H1 (cell line): ENCODE measurements around the gene RNU6-8. TPM values are rescaled to one million over a fixed set of nuclear protein-coding genes. Genes with fewer than 3 reads are reported as not detected.

Experiments used
- CTCF ChIA-PET: fragments of 300-600 bp; sonication (Branson Sonifier 250); formaldehyde crosslinking; loops from one replicate; lab custom pipeline; 2021; ENCODE audit not compliant: partially characterized antibody; lab: Charles Lee
- POLR2A ChIA-PET: fragments of 300-600 bp; sonication (Branson Sonifier 250); formaldehyde crosslinking; loops from one replicate; lab custom pipeline; 2021; ENCODE audit warnings: inconsistent platforms; ENCODE audit not compliant: partially characterized antibody; lab: Charles Lee
- DNase-seq, 2 experiments: peaks; one replicate each; pipeline versions ENCODE4 v3.0.0 to v3.0.0-alpha.2; 2010 to 2022; ENCODE audit warnings: low spot score in 2 of 2, low read depth in 1 of 2, mixed read lengths in 1 of 2
- FAIRE-seq: peaks from 2 replicates; lab custom pipeline; 2011; peaks lifted over from hg19 to GRCh38; lab: Jason Lieb, UNC
- H2AFZ ChIP-seq: 2 replicates; pipeline ENCODE4 v1.8.1; 2012; ENCODE audit warnings: low read length, inconsistent platforms
- H2AK5ac ChIP-seq: 2 replicates; pipeline ENCODE4 v1.6.1; 2013; ENCODE audit warnings: low read depth, low read length
- H2BK120ac ChIP-seq: replicated peaks from 2 replicates; pipeline ENCODE3; 2013; ENCODE audit warnings: low read depth, low read length, inconsistent platforms
- H2BK12ac ChIP-seq: 2 replicates; pipeline ENCODE4 v1.6.1; 2013; ENCODE audit warnings: low read depth, low read length
- H2BK15ac ChIP-seq: 2 replicates; pipeline ENCODE4 v1.6.1; 2013; ENCODE audit warnings: low read length
- H2BK20ac ChIP-seq: 2 replicates; pipeline ENCODE4 v1.6.1; 2013; ENCODE audit warnings: low read length
- H2BK5ac ChIP-seq: 2 replicates; pipeline ENCODE4 v1.6.1; 2013; ENCODE audit warnings: low read depth, low read length
- H3K14ac ChIP-seq: 2 replicates; pipeline ENCODE4 v1.6.1; 2013; ENCODE audit warnings: inconsistent platforms; ENCODE audit not compliant: insufficient read length
- H3K18ac ChIP-seq: 2 replicates; pipeline ENCODE4 v1.6.1; 2013; ENCODE audit warnings: low read length; ENCODE audit errors: extremely low read depth
- H3K23ac ChIP-seq: 2 replicates; pipeline ENCODE4 v1.6.1; 2013; ENCODE audit warnings: inconsistent platforms; ENCODE audit not compliant: insufficient read length
- H3K23me2 ChIP-seq: 2 replicates; pipeline ENCODE4 v1.6.1; 2013; ENCODE audit warnings: low read depth, low read length
- H3K27ac ChIP-seq: 2 replicates; pipeline ENCODE4 v1.6.1; 2011; ENCODE audit warnings: low read depth, low read length, inconsistent platforms
- H3K27me3 ChIP-seq, 4 experiments: replicated peaks in 1 of 4; 1 replicate in 1 of 4; 2 replicates in 3 of 4; pipeline versions ENCODE4 v1.6.1 to v1.8.1; 2011 to 2013; ENCODE audit warnings: low read length in 3 of 4, mild to moderate bottlenecking in 3 of 4, inconsistent platforms in 2 of 4, mixed read lengths in 2 of 4, moderate library complexity in 1 of 4; ENCODE audit not compliant: control insufficient read depth in 3 of 4, insufficient read depth in 3 of 4; ENCODE audit errors: extremely low read depth in 1 of 4
- H3K36me3 ChIP-seq, 4 experiments: 2 replicates each; pipeline versions ENCODE4 v1.6.1 to v1.8.1; 2011 to 2013; ENCODE audit warnings: mild to moderate bottlenecking in 4 of 4, low read length in 3 of 4, moderate library complexity in 2 of 4, control low read depth in 1 of 4, inconsistent platforms in 1 of 4; ENCODE audit not compliant: insufficient read depth in 4 of 4, control insufficient read depth in 2 of 4
- H3K4ac ChIP-seq: replicated peaks from 2 replicates; pipeline ENCODE3; 2013; ENCODE audit warnings: low read length, low read depth, mixed read lengths, inconsistent platforms; ENCODE audit not compliant: insufficient read length
- H3K4me1 ChIP-seq, 4 experiments: replicated peaks in 1 of 4; 1 replicate in 1 of 4; 2 replicates in 3 of 4; pipeline versions ENCODE4 v1.6.1 to v1.8.1; 2011 to 2013; ENCODE audit warnings: low read length in 3 of 4, inconsistent platforms in 2 of 4, mixed read lengths in 1 of 4; ENCODE audit not compliant: insufficient read depth in 4 of 4, control insufficient read depth in 3 of 4
- H3K4me2 ChIP-seq, 2 experiments: 2 replicates each; pipeline versions ENCODE4 v1.6.1 to v1.8.1; 2011 to 2013; ENCODE audit warnings: low read depth in 2 of 2, low read length in 2 of 2, control low read depth in 1 of 2, inconsistent platforms in 1 of 2, mild to moderate bottlenecking in 1 of 2; ENCODE audit not compliant: insufficient read depth in 1 of 2
- H3K4me3 ChIP-seq, 4 experiments: fragments of 200-600, 300-600 bp in 1 of 4; sonication (generic), shearing (Covaris generic), sonication (Bioruptor Twin) in 1 of 4; 2 replicates each; pipeline versions ENCODE4 v1.5.1 to v1.8.1; 2011 to 2016; ENCODE audit warnings: low read length in 4 of 4, low read depth in 3 of 4, control low read depth in 2 of 4, inconsistent platforms in 2 of 4, mild to moderate bottlenecking in 2 of 4, mixed read lengths in 1 of 4, moderate library complexity in 1 of 4; ENCODE audit not compliant: insufficient read depth in 2 of 4; ENCODE audit errors: extremely low read depth in 1 of 4
- H3K56ac ChIP-seq: replicated peaks from 2 replicates; pipeline ENCODE3; 2013; ENCODE audit warnings: low read depth, mild to moderate bottlenecking, mixed read lengths, low read length, inconsistent platforms; ENCODE audit not compliant: insufficient read length
- H3K79me1 ChIP-seq: 2 replicates; pipeline ENCODE4 v1.6.1; 2013; ENCODE audit warnings: low read depth, low read length, control low read depth
- H3K79me2 ChIP-seq, 2 experiments: 2 replicates each; pipeline versions ENCODE4 v1.6.1 to v1.8.1; 2012 to 2013; ENCODE audit warnings: low read length in 2 of 2, mild to moderate bottlenecking in 2 of 2, inconsistent platforms in 1 of 2; ENCODE audit not compliant: insufficient read depth in 2 of 2, control insufficient read depth in 1 of 2
- H3K9ac ChIP-seq, 4 experiments: replicated peaks in 1 of 4; 1 replicate in 1 of 4; 2 replicates in 3 of 4; pipeline versions ENCODE4 v1.6.1 to v1.8.1; 2011 to 2013; ENCODE audit warnings: low read depth in 3 of 4, low read length in 3 of 4, control low read depth in 2 of 4, mild to moderate bottlenecking in 2 of 4, moderate library complexity in 2 of 4, inconsistent platforms in 1 of 4; ENCODE audit errors: extremely low read depth in 1 of 4
- H3K9me3 ChIP-seq, 2 experiments: 2 replicates each; pipeline versions ENCODE4 v1.6.1 to v1.8.1; 2012 to 2013; ENCODE audit warnings: mild to moderate bottlenecking in 2 of 2, moderate library complexity in 2 of 2, control low read depth in 1 of 2, inconsistent platforms in 1 of 2, low read depth in 1 of 2, low read length in 1 of 2, mixed read lengths in 1 of 2; ENCODE audit not compliant: insufficient read depth in 2 of 2
- H4K20me1 ChIP-seq, 2 experiments: replicated peaks in 1 of 2; 2 replicates each; pipeline versions ENCODE3 to v1.8.1; 2011 to 2013; ENCODE audit warnings: inconsistent platforms in 2 of 2, low read length in 2 of 2, mild to moderate bottlenecking in 1 of 2; ENCODE audit not compliant: insufficient read depth in 2 of 2, control insufficient read depth in 1 of 2
- H4K5ac ChIP-seq: 2 replicates; pipeline ENCODE4 v1.6.1; 2013; ENCODE audit warnings: low read length, low read depth, mixed read lengths, inconsistent platforms; ENCODE audit not compliant: insufficient read length
- H4K8ac ChIP-seq: 2 replicates; pipeline ENCODE4 v1.8.0; 2013; ENCODE audit warnings: mild to moderate bottlenecking, moderate library complexity, low read length, inconsistent platforms; ENCODE audit not compliant: insufficient read depth; ENCODE audit errors: extremely low read depth
- H4K91ac ChIP-seq: replicated peaks from 2 replicates; pipeline ENCODE3; 2013; ENCODE audit warnings: low read length, mixed read lengths, inconsistent platforms; ENCODE audit not compliant: insufficient read length
- ATF2 ChIP-seq: IDR thresholded peaks from 2 replicates; pipeline ENCODE4 v1.6.1; 2012; ENCODE audit warnings: low read length, inconsistent platforms
- ATF3 ChIP-seq: IDR thresholded peaks from 2 replicates; pipeline ENCODE4 v1.6.1; 2011; ENCODE audit warnings: low read depth, mild to moderate bottlenecking, low read length; ENCODE audit not compliant: insufficient read depth
- BRCA1 ChIP-seq: IDR thresholded peaks from 2 replicates; pipeline ENCODE4 v1.6.1; 2012; ENCODE audit warnings: low read depth, low read length, improper control_type of control experiment
- CREB1 ChIP-seq: IDR thresholded peaks from 2 replicates; pipeline ENCODE4 v1.6.1; 2012; ENCODE audit warnings: inconsistent platforms
- GTF2F1 ChIP-seq: IDR thresholded peaks from 2 replicates; pipeline ENCODE4 v1.6.1; 2012; ENCODE audit warnings: low read depth, low read length, improper control_type of control experiment, borderline replicate concordance
- POU5F1 ChIP-seq: IDR thresholded peaks from 2 replicates; pipeline ENCODE4 v1.6.1; 2011; ENCODE audit warnings: low read depth, mild to moderate bottlenecking, low read length, moderate library complexity
- RBBP5 ChIP-seq: IDR thresholded peaks from 2 replicates; pipeline ENCODE4 v1.7.1; 2012; ENCODE audit warnings: low read depth, mild to moderate bottlenecking, inconsistent platforms, low read length, moderate library complexity, borderline replicate concordance
- SP4 ChIP-seq: IDR thresholded peaks from 2 replicates; pipeline ENCODE4 v1.6.1; 2012; ENCODE audit warnings: low read length, inconsistent platforms
- TAF7 ChIP-seq: optimal IDR thresholded peaks from 2 replicates; pipeline ENCODE3; 2011; ENCODE audit warnings: low read depth, mild to moderate bottlenecking, inconsistent platforms, low read length, moderate library complexity, borderline replicate concordance
- TCF12 ChIP-seq: IDR thresholded peaks from 2 replicates; pipeline ENCODE4 v1.6.1; 2011; ENCODE audit warnings: low read depth, mild to moderate bottlenecking, low read length
- USF2 ChIP-seq: IDR thresholded peaks from 2 replicates; pipeline ENCODE4 v1.6.1; 2011; ENCODE audit warnings: low read length, improper control_type of control experiment
- ZNF274 ChIP-seq: IDR thresholded peaks from 2 replicates; pipeline ENCODE4 v1.7.0; 2012; ENCODE audit warnings: low read length, borderline replicate concordance; ENCODE audit errors: extremely low read depth
- polyA plus RNA-seq, 7 experiments: library from polyadenylated mRNA; depleted of rRNA in 3 of 7; stranded (reverse) in 5 of 7; unstranded in 2 of 7; fragments of >200 nt in 5 of 7; fragments of 200-250 nt in 2 of 7; gene quantifications; 1 replicate in 5 of 7; 2 replicates in 1 of 7; 4 replicates in 1 of 7; pipeline versions ENCODE4 v1.2.1 to v1.2.3, GENCODE V29; 2011 to 2013; ENCODE audit warnings: missing spikeins in 2 of 7, mixed read lengths in 2 of 7
- total RNA-seq: library from RNA; stranded (reverse); fragmentation: NEBNext Ultra II Directional; extraction: Animal tissue kit (Norgen Biotek cat#: 25700); gene quantifications from 2 replicates; pipeline ENCODE4 v1.2.1, GENCODE V29; 2021

RNU6-8 gene
- total and polyA plus RNA-seq, 2 of the 8 experiments (the other 6 are each of a cell fraction or from before 2014, with no cell fraction given) = not detected

- Histone ChIP-seq H3K14ac (no peak overlapping the region), H2BK12ac (no peak overlapping the region), H2BK20ac (no peak overlapping the region), H3K79me1 (no peaks in the 10 kb centered on the region), H4K5ac (no peak overlapping the region), H3K4me2 (no peak overlapping the region), H3K23me2 (no peaks in the 10 kb centered on the region), H2BK15ac (no peak overlapping the region), H3K18ac (no peak overlapping the region), H3K79me2 (no peaks in the 10 kb centered on the region), H3K36me3 (no peaks in the 10 kb centered on the region), H3K56ac (no peak overlapping the region), H4K8ac (no peak overlapping the region), H3K27me3 (no peaks in the 10 kb centered on the region), H3K27ac (no peak overlapping the region), H4K91ac (no peak overlapping the region), H3K4me1 (peaks cover 0 to 3% (median 0%) of the 10 kb centered on the region in 4 experiments; a peak in 1 of 7 replicates), H3K9ac (no peak overlapping the region), H3K9me3 (no peaks in the 10 kb centered on the region), H2BK5ac (no peak overlapping the region), H4K20me1 (no peaks in the 10 kb centered on the region), H3K23ac (no peak overlapping the region), H3K4me3 (no peak overlapping the region), H2BK120ac (no peak overlapping the region), H3K4ac (no peak overlapping the region), H2AFZ (no peak overlapping the region), H2AK5ac (no peak overlapping the region)
- FAIRE-seq = no peak
- CTCF ChIA-PET = interaction anchor here (1.4 kb wide), 1 partner anchor 45 kb away, joined by 4 read pairs; no protein-coding TSS in a partner anchor
- POLR2A ChIA-PET = no interaction called here
- DNase-seq = no peak
- TF ChIP-seq ZNF274 = no peak
- no peak for TF ChIP-seq ATF2
- TF ChIP-seq TCF12 = no peak
- no peak for TF ChIP-seq ATF3
- TF ChIP-seq GTF2F1 = no peak
- no peak for TF ChIP-seq SP4
- no peak for TF ChIP-seq CREB1
- TF ChIP-seq TAF7 = no peak
- TF ChIP-seq POU5F1 = no peak
- no peak for TF ChIP-seq USF2
- no peak for TF ChIP-seq RBBP5
- TF ChIP-seq BRCA1 = no peak
These were observed 6.4 kb upstream of the RNU6-8 start for GRCh38 chr14:32209471-32209870.
